ENCODE results near the gene SLC35B4. TPM values are rescaled to one million over a fixed set of nuclear protein-coding genes. Genes with fewer than 3 reads are reported as not detected.

SLC35B4 gene
- total RNA-seq, 1 donor from 2014 or later, result 25.4 TPM

DNA sequence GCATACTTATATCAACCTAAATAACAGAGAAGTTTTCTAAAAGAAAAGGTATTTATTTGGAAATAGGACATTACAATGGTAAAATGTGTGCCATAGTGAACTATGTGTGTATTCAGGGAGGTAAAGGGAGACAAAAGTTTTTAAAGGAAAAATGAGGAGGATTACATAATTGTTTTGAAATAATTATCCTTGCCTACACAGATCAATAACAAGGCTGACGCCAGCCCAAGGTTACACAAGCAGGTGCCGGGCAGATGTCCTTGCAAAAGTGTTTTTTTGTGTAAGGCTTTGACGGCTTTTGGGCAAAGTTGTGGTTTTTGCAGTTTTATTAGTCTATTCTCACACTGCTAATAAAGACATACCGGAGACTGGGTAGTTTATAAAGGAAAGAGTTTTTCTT is 22.7 kb upstream of the SLC35B4 start:
- Mint-ChIP-seq H3K27me3 (ENCODE audit: low read depth) (peaks cover 18% of the 10 kb centered on the region), H3K36me3 (no peaks in the 10 kb centered on the region), H3K9me3 (peaks cover 10% of the 10 kb centered on the region), H3K4me1 (peaks cover 3% of the 10 kb centered on the region), H3K27ac (no peak overlapping the region), H3K4me3 (no peak overlapping the region)
- TF ChIP-seq, protein P1, sequence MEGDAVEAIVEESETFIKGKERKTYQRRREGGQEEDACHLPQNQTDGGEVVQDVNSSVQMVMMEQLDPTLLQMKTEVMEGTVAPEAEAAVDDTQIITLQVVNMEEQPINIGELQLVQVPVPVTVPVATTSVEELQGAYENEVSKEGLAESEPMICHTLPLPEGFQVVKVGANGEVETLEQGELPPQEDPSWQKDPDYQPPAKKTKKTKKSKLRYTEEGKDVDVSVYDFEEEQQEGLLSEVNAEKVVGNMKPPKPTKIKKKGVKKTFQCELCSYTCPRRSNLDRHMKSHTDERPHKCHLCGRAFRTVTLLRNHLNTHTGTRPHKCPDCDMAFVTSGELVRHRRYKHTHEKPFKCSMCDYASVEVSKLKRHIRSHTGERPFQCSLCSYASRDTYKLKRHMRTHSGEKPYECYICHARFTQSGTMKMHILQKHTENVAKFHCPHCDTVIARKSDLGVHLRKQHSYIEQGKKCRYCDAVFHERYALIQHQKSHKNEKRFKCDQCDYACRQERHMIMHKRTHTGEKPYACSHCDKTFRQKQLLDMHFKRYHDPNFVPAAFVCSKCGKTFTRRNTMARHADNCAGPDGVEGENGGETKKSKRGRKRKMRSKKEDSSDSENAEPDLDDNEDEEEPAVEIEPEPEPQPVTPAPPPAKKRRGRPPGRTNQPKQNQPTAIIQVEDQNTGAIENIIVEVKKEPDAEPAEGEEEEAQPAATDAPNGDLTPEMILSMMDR (IDR thresholded peaks at IDR 0.05; ENCODE audit: unreplicated experiment), result no peak
- DNase-seq (ENCODE audit: low spot score in 2 of 2, unreplicated experiment in 2 of 2), result no peak

DNA sequence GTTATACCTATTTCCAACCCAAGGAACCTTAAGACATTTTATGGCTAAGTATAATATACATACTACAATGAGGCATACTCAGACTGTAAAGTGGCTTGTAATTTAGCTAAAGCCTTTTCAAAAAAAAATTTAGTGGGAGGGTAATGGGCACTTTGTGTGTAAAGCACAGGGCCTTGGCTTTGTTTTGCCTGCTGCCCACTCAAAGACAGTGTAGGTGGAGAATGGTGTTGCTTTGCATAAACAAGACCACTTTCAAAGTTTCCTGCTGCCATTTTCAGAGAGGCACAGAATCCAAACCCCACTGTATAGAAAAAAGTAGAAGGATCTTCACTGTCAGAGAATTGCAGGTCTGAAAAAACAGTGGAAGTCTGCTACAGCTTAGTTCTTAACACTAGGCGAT is 21.2 kb upstream of the SLC35B4 start:
- no peak overlapping the region for H3K4me3 Mint-ChIP-seq
- peaks cover 10% of the 10 kb centered on the region for H3K9me3 Mint-ChIP-seq
- H3K36me3 Mint-ChIP-seq, result no peaks in the 10 kb centered on the region
- TF ChIP-seq, protein P1 (IDR thresholded peaks at IDR 0.05; ENCODE audit: unreplicated experiment), result no peak
- no peak overlapping the region for H3K27ac Mint-ChIP-seq
- no peak for DNase-seq (ENCODE audit: low spot score in 2 of 2, unreplicated experiment in 2 of 2)
- H3K4me1 Mint-ChIP-seq, result no peaks in the 10 kb centered on the region
- H3K27me3 Mint-ChIP-seq (ENCODE audit: low read depth), result peaks cover 15% of the 10 kb centered on the region

DNA sequence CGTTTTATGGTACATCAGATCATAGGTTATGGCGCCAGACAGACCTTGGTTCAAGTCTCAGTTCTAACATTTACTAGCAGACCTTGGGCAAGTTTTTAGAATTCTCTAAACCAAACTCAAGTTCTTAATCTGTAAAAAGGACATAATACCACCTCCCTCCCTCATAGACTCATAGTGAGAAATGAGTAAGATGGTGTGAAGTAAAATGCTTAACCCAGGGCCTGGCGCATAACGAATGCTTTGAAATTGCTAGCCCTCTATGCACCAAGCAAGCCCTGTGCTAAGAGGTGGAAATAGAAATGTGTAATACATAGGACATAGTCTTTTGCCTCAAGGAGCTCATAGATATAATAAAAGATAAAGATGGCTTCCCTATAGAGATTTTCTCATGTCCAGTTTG is 17.7 kb upstream of the SLC35B4 start:
- Mint-ChIP-seq H3K27me3 (ENCODE audit: low read depth) (no peaks in the 10 kb centered on the region), H3K9me3 (peaks cover 10% of the 10 kb centered on the region)

DNA sequence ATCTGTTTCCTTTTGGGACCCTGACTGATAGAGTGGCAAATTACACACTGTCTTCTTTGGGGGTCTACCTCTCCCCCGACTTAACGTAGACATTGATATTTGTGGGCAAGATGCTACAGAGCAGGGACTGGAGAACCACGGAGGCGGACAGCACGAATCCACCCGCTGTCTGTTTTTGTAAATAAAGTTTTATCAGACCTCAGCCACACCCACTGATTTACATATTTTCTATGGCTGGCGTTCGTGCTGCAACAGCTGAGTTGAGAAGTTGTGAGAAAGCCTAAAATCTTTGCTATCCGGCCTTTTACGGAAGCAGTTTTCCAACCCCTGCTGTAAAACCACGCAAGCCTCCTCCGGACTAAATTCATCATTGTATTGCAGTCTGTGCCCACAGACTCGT is 17.2 kb upstream of the SLC35B4 start:
- peaks cover 5% of the 10 kb centered on the region for H3K4me1 Mint-ChIP-seq
- H3K36me3 Mint-ChIP-seq, result no peaks in the 10 kb centered on the region
- H3K9me3 Mint-ChIP-seq, result peaks cover 8% of the 10 kb centered on the region
- TF ChIP-seq, protein P1 (IDR thresholded peaks at IDR 0.05; ENCODE audit: unreplicated experiment), result no peak
- no peak overlapping the region for H3K27ac Mint-ChIP-seq
- H3K4me3 Mint-ChIP-seq, result no peak overlapping the region
- no peak for DNase-seq (ENCODE audit: low spot score in 2 of 2, unreplicated experiment in 2 of 2)
- H3K27me3 Mint-ChIP-seq (ENCODE audit: low read depth), result no peaks in the 10 kb centered on the region

More for the DNA sequence above, 17.7 kb upstream of the SLC35B4 start:
- Mint-ChIP-seq H3K4me3 (no peak overlapping the region), H3K36me3 (no peaks in the 10 kb centered on the region), H3K27ac (no peak overlapping the region), H3K4me1 (peaks cover 5% of the 10 kb centered on the region)
- TF ChIP-seq, protein P1 (IDR thresholded peaks at IDR 0.05; ENCODE audit: unreplicated experiment), result no peak
- DNase-seq (ENCODE audit: low spot score in 2 of 2, unreplicated experiment in 2 of 2), result no peak

DNA sequence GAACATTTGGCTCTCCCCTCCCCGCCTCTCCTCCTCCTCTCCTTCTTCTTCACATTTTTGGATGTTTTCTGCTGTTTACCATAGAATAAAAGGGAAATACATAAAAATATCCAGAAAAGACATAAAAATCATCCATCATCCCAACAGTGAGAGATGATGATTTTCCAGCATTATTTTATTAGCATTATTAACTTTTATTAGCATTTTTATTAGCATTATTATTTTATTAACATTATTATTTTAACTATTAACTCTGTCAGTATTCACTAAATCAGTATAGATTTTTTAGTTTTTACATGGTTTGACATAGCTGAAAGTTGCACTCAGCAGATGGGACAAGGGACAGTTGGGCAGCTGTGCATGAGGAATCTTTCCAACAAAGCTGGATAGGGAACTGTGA is 16.2 kb upstream of the SLC35B4 start:
- peaks cover 5% of the 10 kb centered on the region for H3K4me1 Mint-ChIP-seq
- no peak for DNase-seq (ENCODE audit: low spot score in 2 of 2, unreplicated experiment in 2 of 2)

More for the DNA sequence above, 16.2 kb upstream of the SLC35B4 start:
- no peaks in the 10 kb centered on the region for H3K27me3 Mint-ChIP-seq (ENCODE audit: low read depth)
- H3K27ac Mint-ChIP-seq, result no peak overlapping the region
- peaks cover 5% of the 10 kb centered on the region for H3K9me3 Mint-ChIP-seq
- TF ChIP-seq, protein P1 (IDR thresholded peaks at IDR 0.05; ENCODE audit: unreplicated experiment), result no peak
- no peaks in the 10 kb centered on the region for H3K36me3 Mint-ChIP-seq
- H3K4me3 Mint-ChIP-seq, result no peak overlapping the region

All from mesothelial cell of epicardium (in vitro differentiated cells).